ENCODE results near the gene AXDND1.

AXDND1 gene, protein sequence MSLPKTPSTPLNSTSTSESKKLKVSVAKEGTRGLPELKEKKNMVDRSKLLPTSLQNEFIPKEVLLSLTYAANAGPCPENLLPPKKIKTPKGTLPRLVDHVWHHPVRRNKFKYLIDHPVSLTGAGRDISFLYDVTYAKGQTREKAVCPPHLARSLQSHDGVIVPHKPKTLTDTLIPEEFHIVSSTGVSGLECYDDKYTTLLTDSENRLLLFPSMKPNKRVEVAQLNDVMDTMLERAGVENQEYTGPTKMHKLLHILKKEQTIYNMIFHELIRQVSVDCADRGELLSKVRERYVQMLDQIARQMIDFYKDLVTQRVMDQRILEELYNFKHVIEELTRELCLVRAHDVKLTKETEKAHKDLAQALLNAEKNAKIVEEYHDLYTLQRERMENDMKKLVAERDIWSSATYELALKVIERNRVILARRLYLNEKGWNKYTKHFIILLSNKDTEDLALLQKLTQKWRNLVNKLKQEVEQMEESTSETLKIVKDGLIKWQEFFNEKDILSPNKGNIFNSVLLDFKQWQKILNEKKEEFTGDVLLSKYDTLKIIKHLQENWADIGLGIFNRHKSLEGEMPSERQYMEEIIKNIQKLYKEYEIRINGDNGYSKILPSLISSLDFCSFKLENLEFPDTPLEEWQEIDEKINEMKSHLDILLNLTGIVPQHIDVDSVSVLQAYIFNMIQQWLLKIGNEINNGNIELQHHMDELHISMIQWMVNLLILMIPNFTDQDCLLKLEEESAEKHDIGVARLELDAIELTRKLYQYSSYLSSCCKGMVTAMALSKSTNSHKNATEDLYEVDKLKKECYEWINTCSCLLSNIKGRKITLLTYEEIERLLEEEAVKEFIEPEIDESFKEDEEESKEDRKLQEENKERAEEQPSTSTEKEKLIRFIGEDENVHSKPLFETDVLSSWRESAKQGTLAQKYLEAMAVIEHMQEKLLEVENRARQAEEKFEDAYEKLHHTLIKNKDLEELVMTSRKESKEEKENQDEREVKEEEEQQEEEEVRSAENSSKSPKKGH

DNA sequence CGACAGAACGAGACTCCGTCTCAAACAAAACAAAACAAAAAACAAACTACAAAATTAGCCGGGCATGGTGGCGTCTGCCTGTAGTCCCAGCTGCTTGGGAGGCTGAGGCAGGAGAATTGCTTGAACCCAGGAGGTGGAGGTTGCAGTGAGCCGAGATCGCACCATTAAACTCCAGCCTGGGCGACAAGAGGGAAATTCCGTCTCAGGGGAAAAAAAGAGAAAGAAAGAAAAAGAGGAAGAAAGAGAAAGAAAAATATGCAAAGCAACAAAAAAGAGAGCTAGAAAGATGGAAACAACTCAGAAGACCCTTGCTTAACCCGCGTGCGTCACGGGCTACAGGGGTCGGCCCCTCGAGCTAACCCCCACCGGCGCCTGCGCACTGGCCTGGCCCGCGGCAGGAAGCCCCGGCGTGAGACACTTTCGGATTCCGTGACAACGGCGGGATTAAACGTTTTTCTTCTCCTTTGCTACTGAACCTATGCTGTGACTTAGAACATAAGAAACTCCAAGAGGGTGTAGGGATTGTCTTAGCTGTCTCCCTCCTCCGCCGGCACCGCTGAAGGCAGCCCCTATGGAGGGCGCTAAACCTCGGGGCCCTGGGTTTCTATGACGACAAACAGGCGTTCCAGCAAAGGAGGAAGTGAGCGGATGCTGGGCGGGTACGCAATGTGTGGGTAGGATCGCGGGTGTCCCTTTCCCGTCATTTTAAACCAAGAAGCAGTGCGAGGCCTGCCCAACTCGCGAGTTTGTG is at the start of gene AXDND1:
TSS of gene AXDND1 (plus strand) at position 630 of the 751 bp plus-strand sequence. CDS start 539 bp downstream, outside the sequence.
- Histone ChIP-seq H3K9me3 (ENCODE audit: control insufficient read depth, insufficient read depth, low read length) (no peaks in the 10 kb centered on the region), H3K4me3 (ENCODE audit: low read length) (peak within 1 kb of the TSS; percentile 96), H3K27ac (ENCODE audit: low read length) (no peak within 1 kb of the TSS), H3K4me1 (ENCODE audit: control insufficient read depth, insufficient read depth, low read length) (no peaks in the 10 kb centered on the region), H3K36me3 (ENCODE audit: control insufficient read depth, insufficient read depth, low read length) (no peaks in the 10 kb centered on the region), H3K27me3 (ENCODE audit: control insufficient read depth, insufficient read depth, low read length) (no peaks in the 10 kb centered on the region)
- no CpG with 5 or more reads among the region's 43 CpGs for WGBS (ENCODE audit: insufficient coverage, insufficient read length)
- peak; percentile 52 for DNase-seq (ENCODE audit: low read depth, low spot score)

DNA sequence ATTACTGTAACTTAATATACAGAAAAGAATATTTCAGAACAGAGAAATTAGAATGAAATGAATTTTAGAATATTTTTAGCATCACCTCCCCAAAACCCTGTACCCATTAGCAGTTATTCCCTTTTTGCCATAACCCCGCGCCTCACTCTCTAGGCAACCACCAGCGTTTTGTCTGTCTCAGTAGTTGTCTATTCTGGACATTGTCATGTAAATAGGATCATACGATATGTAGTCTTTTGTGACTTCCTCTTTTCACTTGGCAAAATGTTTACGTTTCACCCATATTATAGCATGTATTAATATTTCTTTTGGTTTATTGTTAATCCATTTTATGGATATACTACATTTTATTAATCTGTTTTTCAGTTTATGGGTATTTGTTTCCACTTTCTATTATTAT is 47.3 kb upstream of the AXDND1 start:
- no peaks in the 10 kb centered on the region for H3K27me3 ChIP-seq (ENCODE audit: control insufficient read depth, insufficient read depth, low read length)
- no peaks in the 10 kb centered on the region for H3K4me1 ChIP-seq (ENCODE audit: control insufficient read depth, insufficient read depth, low read length)
- DNase-seq (ENCODE audit: low read depth, low spot score), result no peak
- H3K36me3 ChIP-seq (ENCODE audit: control insufficient read depth, insufficient read depth, low read length), result no peaks in the 10 kb centered on the region
- no peak overlapping the region for H3K4me3 ChIP-seq (ENCODE audit: low read length)
- no CpG with 5 or more reads among the region's 5 CpGs for WGBS (ENCODE audit: insufficient coverage, insufficient read length)
- no peak overlapping the region for H3K27ac ChIP-seq (ENCODE audit: low read length)
- H3K9me3 ChIP-seq (ENCODE audit: control insufficient read depth, insufficient read depth, low read length), result no peaks in the 10 kb centered on the region

DNA sequence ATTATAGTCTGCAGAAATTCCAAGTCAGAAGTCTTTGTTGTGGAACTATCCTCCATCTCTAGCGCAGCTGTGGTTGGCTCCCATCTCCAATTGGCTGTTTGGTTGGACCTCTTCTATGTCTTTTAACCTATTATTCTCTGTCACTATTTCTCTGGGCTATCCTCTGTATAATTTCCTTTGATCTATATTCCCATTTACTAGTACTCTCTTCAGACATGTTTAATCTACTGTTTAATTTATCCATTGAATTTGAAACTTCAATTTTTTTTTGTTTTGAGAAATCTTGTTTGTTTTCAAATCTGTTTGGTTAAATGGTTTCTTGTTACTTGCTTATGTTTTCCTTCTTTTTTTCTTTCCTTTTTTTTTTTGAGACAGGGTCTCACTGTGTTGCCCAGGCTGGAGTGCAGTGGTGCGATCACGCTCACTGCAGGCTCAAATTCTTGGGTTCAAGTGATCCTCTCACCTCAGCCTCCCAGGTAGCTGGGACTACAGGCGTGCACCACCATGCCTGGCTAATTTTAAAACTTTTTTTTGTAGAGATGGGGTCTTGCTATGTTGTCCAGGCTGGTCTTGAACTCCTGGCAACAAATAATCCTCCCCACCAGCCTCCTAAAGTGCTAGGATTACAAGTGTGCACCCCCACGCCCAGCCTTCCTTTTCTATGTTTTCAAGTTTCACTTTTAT is 44.1 kb upstream of the AXDND1 start:
- Histone ChIP-seq H3K27ac (ENCODE audit: low read length) (no peak overlapping the region), H3K4me1 (ENCODE audit: control insufficient read depth, insufficient read depth, low read length) (no peaks in the 10 kb centered on the region), H3K27me3 (ENCODE audit: control insufficient read depth, insufficient read depth, low read length) (no peaks in the 10 kb centered on the region), H3K36me3 (ENCODE audit: control insufficient read depth, insufficient read depth, low read length) (no peaks in the 10 kb centered on the region), H3K4me3 (ENCODE audit: low read length) (no peak overlapping the region), H3K9me3 (ENCODE audit: control insufficient read depth, insufficient read depth, low read length) (no peaks in the 10 kb centered on the region)
- WGBS (ENCODE audit: insufficient coverage, insufficient read length), result no CpG with 5 or more reads among the region's 5 CpGs
- DNase-seq (ENCODE audit: low read depth, low spot score), result no peak

DNA sequence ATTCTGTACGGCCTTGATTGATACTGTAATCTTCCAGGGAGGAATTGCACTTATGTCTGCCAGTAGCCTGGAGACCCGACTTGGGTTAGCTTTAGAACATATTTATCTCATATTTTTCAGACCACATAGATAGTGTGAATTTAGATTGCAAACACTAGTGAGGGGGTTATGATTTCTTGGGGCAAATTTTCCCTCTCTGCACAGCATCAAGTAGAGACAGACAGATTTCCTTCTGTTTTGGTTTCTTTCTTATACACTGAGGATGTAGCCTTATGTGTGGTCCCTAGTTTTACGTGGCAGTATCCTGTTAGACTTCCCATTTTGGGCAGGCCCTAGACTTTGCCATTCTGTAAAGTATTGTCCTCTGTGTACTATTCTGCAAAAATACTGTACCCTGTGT is 43.2 kb upstream of the AXDND1 start:
- no CpG with 5 or more reads among the region's 3 CpGs for WGBS (ENCODE audit: insufficient coverage, insufficient read length)
- Histone ChIP-seq H3K9me3 (ENCODE audit: control insufficient read depth, insufficient read depth, low read length) (no peaks in the 10 kb centered on the region), H3K27me3 (ENCODE audit: control insufficient read depth, insufficient read depth, low read length) (no peaks in the 10 kb centered on the region), H3K4me3 (ENCODE audit: low read length) (no peak overlapping the region), H3K27ac (ENCODE audit: low read length) (no peak overlapping the region), H3K4me1 (ENCODE audit: control insufficient read depth, insufficient read depth, low read length) (no peaks in the 10 kb centered on the region), H3K36me3 (ENCODE audit: control insufficient read depth, insufficient read depth, low read length) (no peaks in the 10 kb centered on the region)
- DNase-seq (ENCODE audit: low read depth, low spot score), result no peak

DNA sequence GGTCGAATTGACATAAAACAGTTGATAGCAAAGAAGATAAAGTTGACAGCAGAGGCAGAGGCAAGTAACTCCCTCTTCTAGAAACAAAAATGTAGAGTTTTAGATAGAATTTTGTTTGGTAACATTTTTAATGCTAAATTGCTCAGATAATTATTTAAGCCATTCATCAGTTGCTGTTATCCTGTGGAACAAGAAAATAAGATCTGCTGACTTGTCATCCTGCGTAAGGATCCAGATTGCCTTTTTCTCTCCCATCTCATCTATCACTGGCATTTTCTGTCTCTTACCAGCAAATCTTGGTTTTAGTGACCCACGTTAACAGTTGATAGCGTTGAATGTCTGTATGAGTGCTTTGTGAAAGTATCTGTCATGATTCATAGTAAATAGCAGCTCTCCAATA is 42.3 kb upstream of the AXDND1 start:
- H3K27ac ChIP-seq (ENCODE audit: low read length), result no peak overlapping the region
- H3K4me3 ChIP-seq (ENCODE audit: low read length), result no peak overlapping the region
- no peaks in the 10 kb centered on the region for H3K4me1 ChIP-seq (ENCODE audit: control insufficient read depth, insufficient read depth, low read length)
- DNase-seq (ENCODE audit: low read depth, low spot score), result no peak
- H3K27me3 ChIP-seq (ENCODE audit: control insufficient read depth, insufficient read depth, low read length), result no peaks in the 10 kb centered on the region
- WGBS (ENCODE audit: insufficient coverage, insufficient read length), result no CpG with 5 or more reads among the region's 4 CpGs
- no peaks in the 10 kb centered on the region for H3K9me3 ChIP-seq (ENCODE audit: control insufficient read depth, insufficient read depth, low read length)
- no peaks in the 10 kb centered on the region for H3K36me3 ChIP-seq (ENCODE audit: control insufficient read depth, insufficient read depth, low read length)

DNA sequence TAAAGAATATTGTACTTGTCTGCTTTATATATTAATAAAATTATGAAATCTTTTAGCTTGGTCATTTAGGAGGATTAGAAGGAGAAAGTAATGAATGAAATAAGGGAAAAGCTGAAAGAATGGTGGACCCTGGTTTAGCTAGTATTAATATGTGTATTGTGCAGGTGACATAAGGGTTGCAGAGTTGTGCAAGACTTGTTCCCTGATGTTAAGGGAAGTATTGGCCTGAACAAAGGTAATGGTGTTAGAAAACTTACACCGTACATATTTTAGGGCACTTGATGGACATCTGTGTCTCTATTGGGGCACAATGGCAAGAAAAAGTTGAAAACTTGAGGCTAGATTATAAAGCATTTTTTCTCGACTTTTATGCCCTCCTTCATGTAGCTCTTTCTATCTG is 39.9 kb upstream of the AXDND1 start:
- no peak overlapping the region for H3K4me3 ChIP-seq (ENCODE audit: low read length)
- H3K27ac ChIP-seq (ENCODE audit: low read length), result no peak overlapping the region
- H3K36me3 ChIP-seq (ENCODE audit: control insufficient read depth, insufficient read depth, low read length), result no peaks in the 10 kb centered on the region
- H3K9me3 ChIP-seq (ENCODE audit: control insufficient read depth, insufficient read depth, low read length), result no peaks in the 10 kb centered on the region
- DNase-seq (ENCODE audit: low read depth, low spot score), result no peak
- no CpG with 5 or more reads among the region's 2 CpGs for WGBS (ENCODE audit: insufficient coverage, insufficient read length)
- H3K4me1 ChIP-seq (ENCODE audit: control insufficient read depth, insufficient read depth, low read length), result no peaks in the 10 kb centered on the region
- H3K27me3 ChIP-seq (ENCODE audit: control insufficient read depth, insufficient read depth, low read length), result no peaks in the 10 kb centered on the region

DNA sequence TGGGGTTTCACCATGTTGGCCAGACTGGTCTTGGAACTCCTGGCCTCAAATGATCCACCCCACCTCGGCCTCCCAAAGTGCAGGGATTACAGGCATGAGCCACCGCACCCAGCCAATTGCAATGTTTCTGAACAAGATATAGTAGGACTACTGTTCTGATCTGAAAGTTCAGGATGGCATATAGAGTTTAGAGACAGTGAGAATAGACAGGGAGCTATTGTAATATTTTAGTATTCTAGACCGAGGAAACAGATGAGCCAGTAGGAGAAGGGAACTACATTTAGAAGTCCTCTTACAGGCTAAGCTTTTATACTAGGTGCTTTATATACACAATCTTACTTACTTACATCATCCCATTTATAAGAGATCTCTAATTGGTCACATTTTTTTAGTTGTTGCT is 39.0 kb upstream of the AXDND1 start:
- H3K4me1 ChIP-seq (ENCODE audit: control insufficient read depth, insufficient read depth, low read length), result no peaks in the 10 kb centered on the region
- no peaks in the 10 kb centered on the region for H3K27me3 ChIP-seq (ENCODE audit: control insufficient read depth, insufficient read depth, low read length)
- no peak overlapping the region for H3K4me3 ChIP-seq (ENCODE audit: low read length)
- H3K36me3 ChIP-seq (ENCODE audit: control insufficient read depth, insufficient read depth, low read length), result no peaks in the 10 kb centered on the region
- DNase-seq (ENCODE audit: low read depth, low spot score), result no peak
- H3K27ac ChIP-seq (ENCODE audit: low read length), result no peak overlapping the region
- WGBS (ENCODE audit: insufficient coverage, insufficient read length), result no CpG with 5 or more reads among the region's 3 CpGs
- H3K9me3 ChIP-seq (ENCODE audit: control insufficient read depth, insufficient read depth, low read length), result no peaks in the 10 kb centered on the region

DNA sequence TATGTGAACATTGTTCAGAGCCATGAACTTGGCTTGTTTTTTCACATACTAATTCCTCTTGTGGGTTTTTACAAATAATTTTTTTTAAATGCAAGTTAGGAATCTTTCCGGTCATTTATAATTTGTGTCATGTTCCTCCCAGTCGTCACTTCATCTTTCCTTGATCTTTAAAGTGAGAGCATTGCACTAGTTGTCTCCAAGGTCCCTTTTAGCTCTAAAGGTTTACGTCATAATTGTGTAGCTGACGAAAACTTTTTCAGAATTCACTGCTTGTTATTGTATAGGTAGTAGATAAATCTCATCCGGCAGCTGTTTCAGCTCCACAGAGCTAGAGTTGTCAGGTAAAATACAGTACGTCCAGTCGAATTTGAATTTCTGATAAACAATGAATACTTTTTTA is 38.6 kb upstream of the AXDND1 start:
- H3K4me1 ChIP-seq (ENCODE audit: control insufficient read depth, insufficient read depth, low read length), result no peaks in the 10 kb centered on the region
- no peak overlapping the region for H3K4me3 ChIP-seq (ENCODE audit: low read length)
- no peaks in the 10 kb centered on the region for H3K36me3 ChIP-seq (ENCODE audit: control insufficient read depth, insufficient read depth, low read length)
- no peak overlapping the region for H3K27ac ChIP-seq (ENCODE audit: low read length)
- no peaks in the 10 kb centered on the region for H3K27me3 ChIP-seq (ENCODE audit: control insufficient read depth, insufficient read depth, low read length)
- H3K9me3 ChIP-seq (ENCODE audit: control insufficient read depth, insufficient read depth, low read length), result no peaks in the 10 kb centered on the region
- no CpG with 5 or more reads among the region's 7 CpGs for WGBS (ENCODE audit: insufficient coverage, insufficient read length)
- no peak for DNase-seq (ENCODE audit: low read depth, low spot score)

DNA sequence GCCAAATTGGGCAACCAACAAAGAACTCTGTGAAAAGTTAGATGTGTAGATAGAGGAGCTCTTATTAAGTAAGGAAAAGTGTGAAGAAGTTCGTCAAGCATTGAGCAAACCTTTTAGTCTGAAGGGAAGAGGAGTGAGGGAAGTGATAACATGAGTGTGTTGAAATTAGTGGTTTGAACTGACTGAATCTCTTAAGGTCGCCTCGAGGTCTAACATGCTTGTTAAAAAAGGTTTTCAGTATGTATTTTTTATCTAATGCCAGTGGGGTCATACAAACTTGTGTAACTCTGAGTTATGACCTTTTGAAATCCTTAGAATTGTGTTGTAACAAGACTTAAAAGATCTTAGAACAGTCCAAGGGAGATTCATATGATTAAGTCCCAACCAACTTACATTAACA is 38.1 kb upstream of the AXDND1 start:
- Histone ChIP-seq H3K36me3 (ENCODE audit: control insufficient read depth, insufficient read depth, low read length) (no peaks in the 10 kb centered on the region), H3K4me3 (ENCODE audit: low read length) (no peak overlapping the region), H3K27ac (ENCODE audit: low read length) (no peak overlapping the region), H3K27me3 (ENCODE audit: control insufficient read depth, insufficient read depth, low read length) (no peaks in the 10 kb centered on the region), H3K4me1 (ENCODE audit: control insufficient read depth, insufficient read depth, low read length) (no peaks in the 10 kb centered on the region), H3K9me3 (ENCODE audit: control insufficient read depth, insufficient read depth, low read length) (no peaks in the 10 kb centered on the region)
- no peak for DNase-seq (ENCODE audit: low read depth, low spot score)
- WGBS (ENCODE audit: insufficient coverage, insufficient read length), result no CpG with 5 or more reads among the region's 3 CpGs
